Stimulated activated CD4-positive, alpha-beta T cell treated with anti-CD3 and anti-CD28 coated beads, Interleukin-1b, Interleukin-23, amount 100 ng/mL, for 1 hour (primary cell): ENCODE measurements around the gene TBX15.

Experiments used
- DNase-seq, 2 donors: peaks; one replicate each; pipeline ENCODE4 v3.0.0-alpha.2; 2020; ENCODE audit warnings: low read depth in 2 of 2

Gene TBX15

DNA sequence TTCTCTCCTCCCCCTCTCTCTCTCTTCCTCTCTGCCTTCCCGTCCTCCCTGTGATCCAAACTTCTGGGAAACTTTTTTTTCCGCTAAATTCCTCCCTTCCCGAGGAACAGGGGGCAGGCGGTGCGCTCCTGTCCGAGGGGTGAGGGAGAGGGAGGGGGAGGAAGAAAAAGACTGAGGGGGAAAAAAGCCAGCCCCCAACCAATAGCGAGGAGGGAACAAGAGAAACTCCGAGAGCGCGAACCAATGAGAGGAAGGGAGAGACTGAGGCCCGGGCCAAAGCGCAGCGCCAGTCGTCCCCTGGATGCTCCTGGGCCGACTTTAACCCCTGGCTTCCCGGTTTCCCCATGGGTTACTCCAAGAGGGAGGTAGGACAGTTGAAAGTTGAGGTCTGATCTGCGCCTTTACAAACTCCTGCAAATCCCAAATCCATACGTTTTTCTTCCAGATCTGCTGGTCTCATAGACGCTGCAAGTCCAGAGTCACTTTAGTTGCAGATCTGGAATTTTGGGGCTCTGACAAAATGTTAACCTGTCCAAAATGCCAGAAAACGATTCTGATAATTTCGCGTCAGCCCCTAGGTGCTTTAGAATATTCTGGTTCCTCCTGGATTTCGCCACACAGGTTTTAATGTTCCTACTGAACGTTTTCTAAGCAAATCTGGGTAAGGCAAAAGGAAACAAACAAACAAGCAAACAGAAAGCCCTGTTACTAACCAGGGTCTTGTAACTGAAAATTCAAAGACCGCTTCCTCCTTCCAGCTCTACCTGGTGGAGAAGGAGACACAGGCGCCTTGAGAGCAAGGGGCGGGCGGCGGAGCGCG is at the start of gene TBX15:
Gene TBX15 (minus strand): TSS at position 158 of the 820 bp plus-strand sequence. CDS start 548 bp downstream, outside the sequence.
- no peak for DNase-seq

DNA sequence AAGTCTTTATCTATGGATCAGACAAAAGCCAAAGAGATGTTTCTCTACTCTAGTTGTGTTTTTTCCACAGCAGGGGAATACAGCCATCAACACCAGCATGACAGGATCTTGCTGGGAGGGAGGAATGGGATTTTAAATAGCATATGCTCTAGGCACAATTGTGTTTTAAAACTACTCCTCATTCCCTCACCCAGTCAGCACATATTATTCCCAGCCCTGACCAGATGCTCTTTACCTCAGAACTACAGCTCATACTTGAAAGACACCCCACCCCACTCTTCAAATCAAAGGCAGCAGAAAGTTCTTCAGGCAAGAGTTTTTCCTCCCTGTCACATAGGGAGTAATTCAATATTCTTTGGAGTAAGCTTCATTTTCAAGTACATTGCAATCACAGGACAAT is 46.2 kb upstream of the TBX15 start:
- no peak for DNase-seq

DNA sequence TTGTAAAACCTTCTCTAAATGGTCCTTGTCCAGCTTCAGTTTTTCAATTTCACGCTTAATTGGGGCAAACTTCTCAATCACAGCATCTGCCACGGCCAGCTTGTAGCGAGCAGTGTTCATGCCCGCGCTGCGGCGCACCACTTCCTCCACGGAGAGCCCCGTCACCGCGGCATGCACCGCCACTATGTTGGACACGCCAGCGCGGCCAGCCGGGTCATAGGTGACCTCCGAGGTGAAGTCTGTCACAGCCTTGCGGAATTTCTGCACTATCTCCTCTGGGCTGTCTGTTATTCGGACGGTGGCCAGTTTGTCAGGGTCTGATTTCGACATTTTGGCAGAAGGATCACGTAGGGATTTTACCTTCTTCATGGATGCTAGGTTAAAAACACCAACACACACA is 44.8 kb upstream of the TBX15 start:
- no peak for DNase-seq

- DNase-seq: no peak
Observed at GRCh38 chr1:119027759-119028158, 39.6 kb upstream of the TBX15 start.

GRCh38 chr1:119026956-119027355 is 38.8 kb upstream of the TBX15 start:
- DNase-seq: no peak

GRCh38 chr1:119015547-119015946 is 27.4 kb upstream of the TBX15 start:
- no peak for DNase-seq

DNA sequence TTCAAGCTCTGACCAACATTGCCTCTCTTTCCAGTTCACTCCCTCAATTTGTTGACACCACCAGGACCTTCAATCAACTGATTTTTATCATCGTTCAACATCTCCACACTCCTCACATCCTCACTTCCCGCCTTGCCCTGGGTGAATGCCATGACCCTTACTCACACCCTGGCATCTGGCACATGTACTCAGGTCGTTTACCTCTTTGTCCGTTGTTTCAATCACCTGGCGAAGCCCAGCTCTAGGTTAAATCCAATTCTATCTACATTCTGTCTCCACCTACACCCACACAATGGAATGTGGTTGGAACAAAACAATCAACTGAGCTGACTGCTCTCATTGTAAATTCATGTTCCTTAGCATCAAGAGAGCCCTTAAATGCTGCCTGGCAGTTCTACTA is 24.2 kb upstream of the TBX15 start:
- DNase-seq: no peak

DNA sequence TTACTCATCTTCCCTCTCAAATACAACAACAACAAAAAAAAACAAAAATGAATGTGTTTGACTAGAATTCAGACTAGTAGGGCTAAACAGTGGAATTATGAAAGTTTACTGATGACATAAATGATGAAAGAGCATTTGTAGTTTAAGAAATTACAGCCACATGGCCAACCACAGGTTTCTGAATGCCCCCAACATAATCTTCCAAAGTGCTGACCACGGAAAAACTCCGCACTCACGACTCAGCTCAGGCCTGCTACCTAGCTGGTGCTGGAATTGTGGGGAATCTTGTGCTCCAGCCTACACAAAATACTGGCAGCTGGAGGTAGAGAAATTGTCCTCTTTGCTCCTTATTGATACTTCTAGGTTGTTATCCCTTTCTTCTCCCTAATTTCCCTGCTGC is 23.6 kb upstream of the TBX15 start:
- DNase-seq: no peak

GRCh38 chr1:119011116-119011515 is 23.0 kb upstream of the TBX15 start:
- no peak for DNase-seq

DNA sequence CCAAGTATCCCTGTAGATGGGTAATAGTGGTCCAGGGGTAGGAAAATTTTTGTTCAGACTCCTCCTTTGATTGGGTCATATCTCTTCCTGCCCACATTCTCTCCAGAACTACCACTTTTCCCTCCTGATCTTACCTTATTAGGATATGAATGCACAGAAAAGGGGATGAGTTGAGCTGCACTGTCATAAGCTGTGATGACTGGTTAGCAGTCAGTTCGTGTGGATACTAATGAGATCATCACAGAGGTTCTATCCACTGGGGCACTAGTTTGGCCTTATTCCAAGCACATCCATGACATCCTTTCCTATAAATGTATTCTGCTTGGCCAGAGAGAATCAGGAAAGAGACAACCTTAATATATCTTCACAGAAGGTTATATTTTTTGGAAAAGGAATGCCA is 22.1 kb upstream of the TBX15 start:
- DNase-seq: no peak

DNA sequence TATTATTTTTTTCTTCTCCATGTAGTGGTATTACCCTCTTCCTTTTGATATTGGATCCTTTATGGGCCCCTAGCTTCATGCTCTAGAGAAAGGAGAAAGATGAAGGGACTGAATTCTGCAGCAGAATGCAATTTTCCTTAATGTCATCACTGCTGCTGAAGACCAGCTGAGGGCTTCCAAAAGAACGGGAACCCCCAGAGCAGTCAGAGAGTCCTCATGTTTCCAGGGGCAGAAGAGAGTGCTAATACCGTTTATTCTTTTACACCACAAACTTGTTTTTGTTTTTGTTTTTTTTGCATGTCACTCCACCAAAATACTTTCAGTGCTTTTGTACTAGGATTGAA is 21.1 kb upstream of the TBX15 start:
- no peak for DNase-seq

DNA sequence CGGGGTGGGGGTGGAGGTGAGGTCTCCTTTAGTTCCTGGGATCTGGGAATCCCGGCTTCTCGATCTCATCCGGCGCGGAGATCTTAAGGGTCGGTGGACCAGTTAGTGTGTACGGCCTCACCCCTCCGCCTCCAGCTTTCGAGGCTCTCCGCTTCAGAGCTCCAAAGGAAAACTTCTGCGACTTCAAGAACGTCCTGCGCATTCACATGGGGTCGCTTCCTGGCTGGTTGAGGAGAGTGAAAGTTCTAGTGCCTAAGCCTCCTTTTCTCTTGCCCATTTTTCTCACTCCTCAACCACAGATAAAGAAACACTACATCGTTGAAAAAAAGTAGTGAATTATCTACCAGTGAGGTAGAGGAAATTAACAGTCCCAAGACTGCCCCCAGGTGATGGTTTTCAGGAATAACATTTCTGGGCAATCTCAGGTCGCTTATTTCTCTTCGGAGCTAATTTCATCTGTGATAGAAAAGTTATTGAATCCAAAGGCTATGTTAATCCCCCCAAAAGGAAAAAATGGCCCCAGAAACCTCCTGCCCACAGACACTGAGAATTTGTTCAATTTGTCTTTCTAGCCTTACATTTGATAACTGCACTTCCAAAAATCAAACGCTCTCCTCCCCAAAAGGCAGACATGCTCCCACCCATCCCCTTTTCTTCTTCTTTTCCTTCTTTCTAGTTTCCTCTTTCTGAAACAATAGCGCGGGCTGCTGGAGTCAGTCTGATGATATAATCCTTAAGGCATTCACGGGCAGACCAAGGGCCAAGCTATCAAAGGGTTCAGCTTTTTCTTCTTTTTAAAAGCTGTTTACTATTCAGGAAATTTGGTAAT is 20.6 kb upstream of the TBX15 start:
- no peak for DNase-seq

- no peak for DNase-seq
Observed at GRCh38 chr1:119007670-119008482, 19.7 kb upstream of the TBX15 start.

GRCh38 chr1:119007339-119007669 is 19.2 kb upstream of the TBX15 start:
- no peak for DNase-seq

- DNase-seq: no peak
Observed at GRCh38 chr1:119006406-119007279, 18.5 kb upstream of the TBX15 start.

GRCh38 chr1:119005724-119006405 is 17.7 kb upstream of the TBX15 start:
- no peak for DNase-seq

- DNase-seq: no peak
Observed at GRCh38 chr1:119004781-119005180, 16.6 kb upstream of the TBX15 start.

GRCh38 chr1:119004129-119004527 is 16.0 kb upstream of the TBX15 start:
- no peak for DNase-seq

GRCh38 chr1:119003413-119004128 is 15.4 kb upstream of the TBX15 start:
- DNase-seq: no peak

- DNase-seq: no peak
Observed at GRCh38 chr1:119002028-119002686, 14.0 kb upstream of the TBX15 start.
